Purkinje cell (primary cell): ENCODE data around the gene OR5H1. TPM values are rescaled to one million over a fixed set of nuclear protein-coding genes. Genes with fewer than 3 reads are reported as not detected.

ENCODE experiments used
- polyA plus RNA-seq: library from polyadenylated mRNA; unstranded; fragments of >200 nt; fragmentation: Nextera tagmentation; gene quantifications from 2 replicates; pipeline ENCODE4 v1.2.1, GENCODE V29; 2014

OR5H1 gene
- polyA plus RNA-seq = not detected in 2 replicates

GRCh38 chr3:98130421-98130820 is at the start of gene OR5H1:
Gene OR5H1 (plus strand): TSS chr3:98130721. CDS start chr3:98132698, 1,977 bp downstream.

DNA sequence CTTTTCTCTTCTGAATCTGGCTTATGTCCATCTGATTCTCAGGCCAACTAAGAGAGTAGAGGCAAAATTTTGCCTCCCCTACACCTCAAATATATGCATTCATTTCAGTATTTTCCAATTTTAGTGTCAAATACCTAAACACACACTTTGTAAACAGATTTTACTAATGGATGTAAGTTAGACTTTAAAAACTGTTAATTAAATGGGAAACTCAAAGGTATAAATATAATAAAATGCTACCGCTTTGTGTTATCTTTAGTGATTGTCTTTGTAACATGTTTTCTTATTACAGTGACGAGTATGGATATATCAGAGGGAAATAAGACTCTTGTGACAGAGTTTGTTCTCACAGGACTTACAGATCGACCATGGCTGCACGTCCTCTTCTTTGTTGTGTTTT is 43.6 kb upstream of the OR5H1 start, which contains the start of gene OR5AC2:
Gene OR5AC2 (plus strand): TSS at position 301 of the 400 bp plus-strand sequence. CDS start 0 bp downstream, at position 301.

GRCh38 chr3:98147179-98147578 is 16.7 kb downstream of the OR5H1 start, which contains the start of gene OR5H14:
Gene OR5H14 (plus strand): TSS chr3:98147479. CDS start chr3:98149386, 1,907 bp downstream.

GRCh38 chr3:98166396-98166795 is 35.9 kb downstream of the OR5H1 start, which contains the start of gene OR5H15:
Gene OR5H15 (plus strand): TSS chr3:98166696. CDS start chr3:98168700, 2,004 bp downstream.

Other genes with a start within 250 kb of the OR5H1 start
- 22.9 and 46.7 TPM in 2 replicates for gene RIOX2, start 158.3 kb upstream of the OR5H1 start, polyA plus RNA-seq
- not detected in 2 replicates for gene GABRR3, start 95.4 kb upstream of the OR5H1 start, polyA plus RNA-seq
- gene OR5AC2, start 43.5 kb upstream of the OR5H1 start, polyA plus RNA-seq = not detected in 2 replicates
- gene OR5H14, start 16.8 kb downstream of the OR5H1 start, polyA plus RNA-seq = 0.07 TPM in 1 of 2 replicates, not detected in the other
- not detected in 2 replicates for gene OR5H15, start 36.0 kb downstream of the OR5H1 start, polyA plus RNA-seq
- not detected in 2 replicates for gene OR5H6, start 133.5 kb downstream of the OR5H1 start, polyA plus RNA-seq
- gene OR5H2, start 151.8 kb downstream of the OR5H1 start, polyA plus RNA-seq = not detected in 2 replicates
- gene OR5K4, start 223.1 kb downstream of the OR5H1 start, polyA plus RNA-seq = not detected in 2 replicates